C4-2B (cell line): Measurements from ENCODE around the gene TNIP1.

ENCODE experiments used
- CTCF ChIP-seq: fragments of 450-650 bp; conservative IDR thresholded peaks from 2 replicates; pipeline ENCODE4 v1.5.1; 2017; ENCODE audit warnings: mild to moderate bottlenecking
- ZFX ChIP-seq: fragments of 450-650 bp; IDR thresholded peaks from 2 replicates; pipeline ENCODE4 v1.6.1; 2017

DNA sequence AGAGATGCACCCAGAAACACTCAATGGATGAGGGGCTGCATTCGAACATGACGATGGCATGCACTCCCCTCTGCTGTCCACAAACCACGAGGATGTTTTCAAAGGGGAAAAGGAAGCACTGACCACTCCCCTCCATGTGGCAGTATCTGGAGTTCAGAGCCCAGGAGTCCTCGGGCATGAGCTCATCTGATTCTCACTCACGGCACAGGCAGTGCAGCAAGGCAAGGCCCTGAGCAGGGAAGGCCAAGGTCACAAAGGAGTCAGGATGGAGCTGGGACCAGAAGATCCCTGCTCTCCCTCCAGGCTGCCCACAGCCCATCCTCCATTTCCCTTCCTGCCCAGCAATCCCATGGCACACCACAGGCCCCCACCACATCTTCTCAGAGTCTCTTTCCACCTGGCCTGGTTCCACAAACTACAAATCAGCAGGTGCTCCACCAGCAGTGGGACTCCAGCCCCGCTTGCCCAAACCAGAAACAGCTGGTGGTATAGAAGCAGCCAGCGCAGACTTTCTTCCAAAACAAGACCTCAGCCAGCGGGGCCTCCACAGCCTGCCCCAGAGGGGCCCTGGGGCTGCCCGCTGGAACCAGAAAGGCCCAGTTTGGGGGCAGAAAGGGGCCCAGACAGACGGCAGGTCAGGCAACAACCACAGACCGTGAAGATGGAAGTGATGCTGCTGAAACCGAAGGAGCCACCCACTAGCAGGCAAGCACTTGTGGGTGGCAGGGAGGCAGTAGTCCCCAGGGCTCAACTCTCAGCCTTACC is 12.2 kb downstream of the TNIP1 start:
- TF ChIP-seq CTCF: no peak
- no peak for TF ChIP-seq ZFX
